Neural cell (in vitro differentiated cells): ENCODE data around the gene SCUBE1. TPM values are rescaled to one million over a fixed set of nuclear protein-coding genes. Genes with fewer than 3 reads are reported as not detected.

Experiments
- H2AFZ ChIP-seq: fragments of 200-600, 300-800 bp; sonication (generic), shearing (Covaris generic); 2 replicates; pipeline ENCODE4 v1.6.0; 2014; ENCODE audit warnings: low read depth, mild to moderate bottlenecking, antibody characterized with exemption, low read length, moderate library complexity
- H3F3A ChIP-seq: fragments of 200-600 bp; shearing (Covaris generic); 2 replicates; pipeline ENCODE4 v1.6.1; 2016; ENCODE audit warnings: mild to moderate bottlenecking, moderate library complexity, mixed read lengths, antibody characterized with exemption, low read length; ENCODE audit not compliant: insufficient read depth, poor library complexity, severe bottlenecking
- H3K27ac ChIP-seq: fragments of 200-600, 300-800 bp; sonication (generic), shearing (Covaris generic); 2 replicates; pipeline ENCODE4 v1.5.1; 2014; ENCODE audit warnings: mild to moderate bottlenecking, low read length, moderate library complexity
- H3K27me3 ChIP-seq: fragments of 300-800, 200-600 bp; sonication (generic), shearing (Covaris generic); 2 replicates; pipeline ENCODE4 v1.6.0; 2014; ENCODE audit warnings: mild to moderate bottlenecking, low read depth, low read length, moderate library complexity; ENCODE audit not compliant: insufficient read depth
- H3K36me3 ChIP-seq: fragments of 300-800, 200-600 bp; sonication (generic), shearing (Covaris generic); 2 replicates; pipeline ENCODE4 v1.5.1; 2014; ENCODE audit warnings: mild to moderate bottlenecking, antibody characterized with exemption, low read length, moderate library complexity; ENCODE audit not compliant: insufficient read depth
- H3K4me2 ChIP-seq: fragments of 300-800, 200-600 bp; sonication (generic), shearing (Covaris generic); 2 replicates; pipeline ENCODE4 v1.6.0; 2014; ENCODE audit warnings: mild to moderate bottlenecking, low read length
- H3K4me3 ChIP-seq: fragments of 300-800, 200-600 bp; sonication (generic), shearing (Covaris generic); 2 replicates; pipeline ENCODE4 v1.5.1; 2014; ENCODE audit warnings: mild to moderate bottlenecking, low read length, moderate library complexity
- H3K79me2 ChIP-seq: fragments of 200-600 bp; shearing (Covaris generic); replicated peaks from 2 replicates; pipeline ENCODE4 v1.6.0; 2014; ENCODE audit warnings: mild to moderate bottlenecking, low read length, moderate library complexity; ENCODE audit not compliant: insufficient read depth
- H3K9ac ChIP-seq: fragments of 300-800, 200-600 bp; sonication (generic), shearing (Covaris generic); 2 replicates; pipeline ENCODE4 v1.6.1; 2016; ENCODE audit warnings: mild to moderate bottlenecking, low read length, mixed read lengths
- H3K9me2 ChIP-seq: fragments of 200-600 bp; shearing (Covaris generic); 2 replicates; pipeline ENCODE4 v1.6.1; 2016; ENCODE audit warnings: mild to moderate bottlenecking, low read length, mixed read lengths; ENCODE audit not compliant: insufficient read depth
- H3K9me3 ChIP-seq: fragments of 200-600, 300-800 bp; sonication (generic), shearing (Covaris generic); 2 replicates; pipeline ENCODE4 v1.6.1; 2016; ENCODE audit warnings: mild to moderate bottlenecking, mixed run types, low read length, moderate library complexity, mixed read lengths
- H4K20me1 ChIP-seq: fragments of 200-600 bp; shearing (Covaris generic); 2 replicates; pipeline ENCODE4 v1.6.1; 2016; ENCODE audit warnings: mild to moderate bottlenecking, mixed run types; ENCODE audit not compliant: insufficient read depth
- EP300 ChIP-seq: fragments of 450-650 bp; conservative IDR thresholded peaks from 2 replicates; pipeline ENCODE4 v1.6.1; 2014; ENCODE audit warnings: antibody characterized with exemption, mild to moderate bottlenecking, moderate library complexity; ENCODE audit not compliant: poor library complexity, severe bottlenecking
- EZH2 ChIP-seq: fragments of 200-600, 300-800 bp; shearing (Covaris generic), sonication (generic); IDR thresholded peaks from 2 replicates; pipeline ENCODE4 v1.6.1; 2014; ENCODE audit warnings: antibody characterized with exemption, low read length, borderline replicate concordance, mild to moderate bottlenecking; ENCODE audit not compliant: insufficient read depth, poor library complexity, severe bottlenecking
- MXI1 ChIP-seq: fragments of 450-650 bp; conservative IDR thresholded peaks from 2 replicates; pipeline ENCODE4 v1.6.1; 2014; ENCODE audit warnings: antibody characterized with exemption, mild to moderate bottlenecking; ENCODE audit not compliant: poor library complexity, severe bottlenecking
- POLR2AphosphoS5 ChIP-seq: IDR thresholded peaks from 2 replicates; pipeline ENCODE4 v1.6.1; 2012
- RAD21 ChIP-seq: fragments of 450-650 bp; conservative IDR thresholded peaks from 2 replicates; pipeline ENCODE4 v1.6.1; 2014; ENCODE audit warnings: antibody characterized with exemption, mild to moderate bottlenecking, moderate library complexity
- SMC3 ChIP-seq: fragments of 450-650 bp; conservative IDR thresholded peaks from 2 replicates; pipeline ENCODE4 v1.6.1; 2014; ENCODE audit warnings: antibody characterized with exemption, mild to moderate bottlenecking, moderate library complexity; ENCODE audit not compliant: poor library complexity
- TAF1 ChIP-seq: IDR thresholded peaks from 2 replicates; pipeline ENCODE4 v1.6.1; 2012; ENCODE audit warnings: low read depth
- polyA plus RNA-seq: library from polyadenylated mRNA; depleted of rRNA; stranded (reverse); fragments of >200 nt; gene quantifications from 2 replicates; pipeline ENCODE4 v1.2.3, GENCODE V29; 2014
- TF ChIP-seq, protein P1 (sequence below): IDR thresholded peaks from 2 replicates; pipeline ENCODE4 v1.6.1; 2012; ENCODE audit warnings: borderline replicate concordance
- TF ChIP-seq, protein P2 (sequence below): fragments of 450-650 bp; IDR thresholded peaks from 2 replicates; pipeline ENCODE4 v1.5.1; 2014; ENCODE audit warnings: antibody characterized with exemption, mild to moderate bottlenecking, moderate library complexity; ENCODE audit not compliant: poor library complexity, severe bottlenecking

Gene SCUBE1
- polyA plus RNA-seq, 1 donor from 2014 or later: 8.4 TPM

DNA sequence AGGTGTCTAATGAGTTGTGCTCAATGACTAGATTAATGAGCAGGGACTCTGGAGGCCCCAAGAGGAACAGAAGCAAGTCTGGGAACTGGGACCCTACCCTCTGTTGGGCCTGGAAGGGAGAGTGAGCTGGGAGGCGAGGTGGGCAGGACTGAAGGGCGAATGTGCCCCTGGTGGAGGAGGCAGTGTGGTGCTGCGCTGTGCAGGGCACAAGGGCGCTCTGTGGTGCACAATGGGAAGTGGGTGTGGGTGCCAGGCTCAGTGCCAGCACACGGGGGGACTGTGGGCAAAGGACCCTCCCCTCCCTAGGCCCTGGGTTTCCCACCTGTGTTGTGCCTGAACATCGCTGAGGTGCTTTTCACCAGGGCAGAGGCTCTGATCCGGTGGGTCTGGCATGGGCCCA, 98.8 kb downstream of the SCUBE1 start:
- Histone ChIP-seq H3K9ac (no peak overlapping the region), H3K36me3 (no peaks in the 10 kb centered on the region), H3K27me3 (no peaks in the 10 kb centered on the region), H3K79me2 (no peaks in the 10 kb centered on the region), H3K9me2 (no peaks in the 10 kb centered on the region), H2AFZ (no peak overlapping the region), H3F3A (no peaks in the 10 kb centered on the region), H3K27ac (no peak overlapping the region), H3K4me3 (no peak overlapping the region), H3K9me3 (no peaks in the 10 kb centered on the region), H4K20me1 (no peaks in the 10 kb centered on the region), H3K4me2 (no peak overlapping the region)
- TF ChIP-seq POLR2AphosphoS5 (no peak), TAF1 (no peak), MXI1 (no peak), EP300 (no peak), SMC3 (no peak), EZH2 (no peak), RAD21 (no peak)
- TF ChIP-seq, protein P1, sequence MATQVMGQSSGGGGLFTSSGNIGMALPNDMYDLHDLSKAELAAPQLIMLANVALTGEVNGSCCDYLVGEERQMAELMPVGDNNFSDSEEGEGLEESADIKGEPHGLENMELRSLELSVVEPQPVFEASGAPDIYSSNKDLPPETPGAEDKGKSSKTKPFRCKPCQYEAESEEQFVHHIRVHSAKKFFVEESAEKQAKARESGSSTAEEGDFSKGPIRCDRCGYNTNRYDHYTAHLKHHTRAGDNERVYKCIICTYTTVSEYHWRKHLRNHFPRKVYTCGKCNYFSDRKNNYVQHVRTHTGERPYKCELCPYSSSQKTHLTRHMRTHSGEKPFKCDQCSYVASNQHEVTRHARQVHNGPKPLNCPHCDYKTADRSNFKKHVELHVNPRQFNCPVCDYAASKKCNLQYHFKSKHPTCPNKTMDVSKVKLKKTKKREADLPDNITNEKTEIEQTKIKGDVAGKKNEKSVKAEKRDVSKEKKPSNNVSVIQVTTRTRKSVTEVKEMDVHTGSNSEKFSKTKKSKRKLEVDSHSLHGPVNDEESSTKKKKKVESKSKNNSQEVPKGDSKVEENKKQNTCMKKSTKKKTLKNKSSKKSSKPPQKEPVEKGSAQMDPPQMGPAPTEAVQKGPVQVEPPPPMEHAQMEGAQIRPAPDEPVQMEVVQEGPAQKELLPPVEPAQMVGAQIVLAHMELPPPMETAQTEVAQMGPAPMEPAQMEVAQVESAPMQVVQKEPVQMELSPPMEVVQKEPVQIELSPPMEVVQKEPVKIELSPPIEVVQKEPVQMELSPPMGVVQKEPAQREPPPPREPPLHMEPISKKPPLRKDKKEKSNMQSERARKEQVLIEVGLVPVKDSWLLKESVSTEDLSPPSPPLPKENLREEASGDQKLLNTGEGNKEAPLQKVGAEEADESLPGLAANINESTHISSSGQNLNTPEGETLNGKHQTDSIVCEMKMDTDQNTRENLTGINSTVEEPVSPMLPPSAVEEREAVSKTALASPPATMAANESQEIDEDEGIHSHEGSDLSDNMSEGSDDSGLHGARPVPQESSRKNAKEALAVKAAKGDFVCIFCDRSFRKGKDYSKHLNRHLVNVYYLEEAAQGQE: no peak
- TF ChIP-seq, protein P2, sequence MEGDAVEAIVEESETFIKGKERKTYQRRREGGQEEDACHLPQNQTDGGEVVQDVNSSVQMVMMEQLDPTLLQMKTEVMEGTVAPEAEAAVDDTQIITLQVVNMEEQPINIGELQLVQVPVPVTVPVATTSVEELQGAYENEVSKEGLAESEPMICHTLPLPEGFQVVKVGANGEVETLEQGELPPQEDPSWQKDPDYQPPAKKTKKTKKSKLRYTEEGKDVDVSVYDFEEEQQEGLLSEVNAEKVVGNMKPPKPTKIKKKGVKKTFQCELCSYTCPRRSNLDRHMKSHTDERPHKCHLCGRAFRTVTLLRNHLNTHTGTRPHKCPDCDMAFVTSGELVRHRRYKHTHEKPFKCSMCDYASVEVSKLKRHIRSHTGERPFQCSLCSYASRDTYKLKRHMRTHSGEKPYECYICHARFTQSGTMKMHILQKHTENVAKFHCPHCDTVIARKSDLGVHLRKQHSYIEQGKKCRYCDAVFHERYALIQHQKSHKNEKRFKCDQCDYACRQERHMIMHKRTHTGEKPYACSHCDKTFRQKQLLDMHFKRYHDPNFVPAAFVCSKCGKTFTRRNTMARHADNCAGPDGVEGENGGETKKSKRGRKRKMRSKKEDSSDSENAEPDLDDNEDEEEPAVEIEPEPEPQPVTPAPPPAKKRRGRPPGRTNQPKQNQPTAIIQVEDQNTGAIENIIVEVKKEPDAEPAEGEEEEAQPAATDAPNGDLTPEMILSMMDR: no peak

DNA sequence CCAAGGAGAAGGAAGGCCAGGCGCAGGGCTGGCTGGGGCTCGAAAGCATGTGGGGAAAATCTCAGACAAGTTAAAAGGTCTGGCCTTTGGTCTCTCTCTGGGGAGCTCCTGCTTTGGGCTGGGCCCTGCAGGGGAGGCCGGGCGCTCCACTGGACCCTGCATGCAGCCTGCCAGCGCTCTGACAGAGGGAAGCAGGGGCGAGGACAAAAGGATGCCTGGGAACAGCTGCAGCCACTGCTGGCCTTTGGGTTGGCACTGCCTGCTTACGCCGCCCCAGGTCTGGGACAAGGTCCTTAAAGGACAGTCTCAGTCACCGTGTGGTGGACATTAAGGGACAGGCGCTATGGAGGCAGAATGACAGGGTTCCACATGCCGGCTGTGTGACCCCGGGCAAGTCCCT, 99.8 kb downstream of the SCUBE1 start:
- no peaks in the 10 kb centered on the region for H3K9me2 ChIP-seq
- no peak overlapping the region for H3K9ac ChIP-seq
- no peaks in the 10 kb centered on the region for H3K79me2 ChIP-seq
- no peaks in the 10 kb centered on the region for H3F3A ChIP-seq
- H3K4me2 ChIP-seq: no peak overlapping the region
- no peaks in the 10 kb centered on the region for H3K27me3 ChIP-seq
- H4K20me1 ChIP-seq: no peaks in the 10 kb centered on the region
- H3K27ac ChIP-seq: no peak overlapping the region
- no peaks in the 10 kb centered on the region for H3K36me3 ChIP-seq
- H3K9me3 ChIP-seq: no peaks in the 10 kb centered on the region
- no peak overlapping the region for H2AFZ ChIP-seq
- no peak overlapping the region for H3K4me3 ChIP-seq
- TF ChIP-seq EZH2 (no peak), SMC3 (no peak), MXI1 (no peak), EP300 (no peak), POLR2AphosphoS5 (no peak), RAD21 (no peak), TAF1 (no peak)
- TF ChIP-seq, protein P2: no peak
- TF ChIP-seq, protein P1: no peak
